ENCODE measurements around the gene FSTL4.

The FSTL4 gene

DNA sequence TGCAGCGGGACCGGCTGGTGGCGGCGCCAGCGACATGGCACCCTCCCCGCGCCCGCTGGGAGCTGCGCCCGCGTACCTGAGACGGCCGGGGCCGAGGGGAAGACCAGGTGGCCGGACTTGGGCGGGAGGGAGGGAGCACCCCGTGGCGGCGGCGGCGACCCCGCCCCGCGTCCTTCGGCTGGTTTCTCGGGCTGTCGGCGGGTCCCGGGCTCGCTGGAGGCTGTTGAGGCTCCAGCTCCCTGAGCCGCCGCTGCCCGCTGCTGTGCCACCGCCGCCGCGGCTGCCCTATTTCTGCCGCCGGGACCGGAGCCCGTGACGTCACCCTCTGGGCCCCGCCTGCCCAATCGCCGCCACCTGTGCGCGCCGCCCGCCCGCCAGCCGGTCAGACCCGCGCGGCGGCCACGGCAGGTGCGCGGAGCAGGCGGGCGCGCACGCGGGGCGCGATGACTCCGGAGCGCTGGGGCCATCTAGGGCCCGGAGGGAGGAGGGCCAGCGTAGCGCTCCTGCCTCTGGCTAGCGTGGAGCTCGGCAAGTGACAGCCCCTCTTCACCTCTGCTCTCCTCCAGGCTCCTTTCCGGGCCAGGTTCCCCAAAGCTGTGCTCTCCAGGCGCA lies at the start of gene FSTL4:
Gene FSTL4, minus strand, starts transcription at position 293 of the 612 bp plus-strand sequence.
- no peak for DNase-seq

GRCh38 chr5:133661389-133661788 lies 49.0 kb upstream of the FSTL4 start:
- DNase-seq = no peak

- no peak for DNase-seq
Observed at GRCh38 chr5:133658327-133658726, 46.0 kb upstream of the FSTL4 start.

DNA sequence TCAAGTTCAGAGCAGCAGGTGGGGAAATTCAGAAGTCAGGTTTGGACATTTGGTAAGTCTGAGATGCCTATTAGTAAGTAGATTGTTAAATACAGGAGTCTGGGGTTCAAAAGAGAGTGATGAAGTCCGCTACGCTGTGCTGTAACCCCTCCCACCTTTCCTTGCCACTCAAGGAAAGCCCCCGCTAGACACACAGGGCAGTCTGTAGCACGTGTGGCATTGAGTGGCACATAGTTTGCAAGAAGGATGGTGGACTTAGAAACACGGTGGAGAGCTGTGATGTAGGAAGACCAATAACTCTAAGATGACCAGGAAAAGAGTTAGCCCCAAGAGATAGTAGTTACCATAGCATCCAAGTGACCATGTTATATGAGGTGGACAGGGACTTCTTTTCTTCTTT lies 44.7 kb upstream of the FSTL4 start:
- DNase-seq = no peak

GRCh38 chr5:133655966-133656365 lies 43.6 kb upstream of the FSTL4 start:
- no peak for DNase-seq

DNA sequence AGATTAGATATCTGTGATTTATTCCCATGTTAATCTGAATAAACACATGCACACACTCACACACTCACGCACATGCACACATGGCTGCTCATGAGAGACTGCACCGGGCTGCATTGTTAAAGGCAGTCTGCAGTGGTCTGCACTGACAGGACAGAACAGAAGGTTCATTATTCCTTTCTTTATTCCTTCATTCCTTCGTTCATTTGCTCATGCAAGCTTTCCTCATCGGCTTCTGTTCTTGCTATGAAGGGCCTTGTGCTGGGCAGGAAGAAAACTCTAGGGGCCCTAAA lies 41.4 kb upstream of the FSTL4 start:
- DNase-seq = no peak

DNA sequence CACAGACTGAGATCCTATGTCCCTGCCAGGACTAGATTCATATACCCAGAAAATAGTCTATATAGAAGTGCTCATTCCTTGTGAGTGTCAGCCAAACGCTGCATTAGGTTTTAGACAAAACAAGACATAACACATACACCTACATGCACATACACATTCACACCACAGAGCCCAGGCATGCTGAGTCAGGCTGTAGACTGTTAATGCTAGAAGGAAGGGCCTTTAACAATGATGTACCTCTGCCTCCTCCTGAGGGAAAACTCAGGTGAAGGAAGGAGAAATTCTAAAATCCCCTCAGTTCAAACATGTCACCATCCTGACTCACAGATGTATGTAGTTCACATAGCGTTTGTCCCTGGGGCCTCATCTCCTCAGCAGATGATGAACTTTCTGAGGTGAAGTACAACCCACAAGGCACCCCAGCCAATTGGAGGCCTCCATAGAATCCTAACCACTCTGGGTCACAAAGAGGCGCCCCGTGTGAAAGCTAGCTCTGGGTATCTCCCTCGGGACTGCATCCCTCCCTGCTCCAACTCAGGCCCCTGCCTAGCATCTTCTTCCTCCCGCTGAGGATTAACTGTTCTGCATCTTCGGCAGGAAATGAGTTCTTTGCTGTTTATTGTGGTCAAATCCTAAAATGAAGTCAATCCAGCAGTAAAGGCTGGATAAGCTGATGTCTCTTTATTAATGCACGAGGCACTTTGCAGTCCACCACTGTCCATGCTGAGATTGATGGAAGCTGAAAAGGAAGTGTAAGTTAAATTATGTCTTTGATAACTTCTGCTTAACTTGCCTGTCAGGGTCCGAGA lies 40.8 kb upstream of the FSTL4 start:
- no peak for DNase-seq

GRCh38 chr5:133644000-133644865 lies 31.9 kb upstream of the FSTL4 start:
- no peak for DNase-seq

DNA sequence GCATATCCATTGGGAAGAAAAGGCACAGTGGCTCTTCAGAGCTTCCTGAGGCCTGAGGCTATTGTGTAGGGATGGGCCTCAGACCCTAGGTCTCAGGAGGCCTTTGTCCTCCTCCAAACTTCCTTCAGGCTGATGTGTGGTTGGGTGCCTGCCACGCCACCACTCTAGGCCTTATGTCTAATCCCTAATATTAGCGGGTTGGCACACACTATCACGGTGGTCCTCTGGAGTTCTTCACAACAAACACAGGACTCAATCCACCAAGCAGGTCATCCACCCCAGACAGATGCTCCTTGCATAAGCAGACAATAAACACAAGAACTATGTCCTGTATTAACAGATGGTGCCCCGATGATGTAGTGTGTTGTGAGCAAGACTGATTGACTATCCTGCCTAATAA lies 31.0 kb upstream of the FSTL4 start:
- no peak for DNase-seq

DNA sequence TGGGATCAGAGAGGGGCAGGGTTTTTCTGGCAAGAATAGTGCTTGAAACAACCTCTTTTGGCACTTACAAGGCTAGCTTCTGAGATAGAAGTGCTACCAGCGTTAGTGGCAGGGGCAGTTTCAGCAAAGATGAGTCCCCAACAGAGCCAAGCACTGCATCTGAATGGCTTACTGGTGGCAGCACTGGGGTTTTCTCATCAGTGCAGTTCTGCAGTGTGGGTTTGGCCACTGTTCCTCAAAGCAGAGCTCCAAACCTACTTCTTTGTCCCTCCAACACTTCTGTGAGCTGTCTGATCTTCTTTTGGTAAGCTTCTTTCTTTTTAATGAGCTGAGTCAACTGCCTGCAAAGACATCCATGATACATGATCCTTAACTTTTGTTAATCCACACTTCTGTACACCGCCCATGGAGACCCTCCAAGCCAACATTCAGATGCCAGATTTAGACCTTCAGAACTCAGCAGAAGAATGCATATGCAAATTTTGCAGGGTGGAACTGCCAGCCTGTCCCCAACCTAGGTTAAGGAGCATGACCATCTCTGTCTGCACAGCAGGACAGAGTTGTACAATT lies 29.9 kb upstream of the FSTL4 start:
- no peak for DNase-seq

GRCh38 chr5:133641683-133642082 lies 29.3 kb upstream of the FSTL4 start:
- no peak for DNase-seq

DNA sequence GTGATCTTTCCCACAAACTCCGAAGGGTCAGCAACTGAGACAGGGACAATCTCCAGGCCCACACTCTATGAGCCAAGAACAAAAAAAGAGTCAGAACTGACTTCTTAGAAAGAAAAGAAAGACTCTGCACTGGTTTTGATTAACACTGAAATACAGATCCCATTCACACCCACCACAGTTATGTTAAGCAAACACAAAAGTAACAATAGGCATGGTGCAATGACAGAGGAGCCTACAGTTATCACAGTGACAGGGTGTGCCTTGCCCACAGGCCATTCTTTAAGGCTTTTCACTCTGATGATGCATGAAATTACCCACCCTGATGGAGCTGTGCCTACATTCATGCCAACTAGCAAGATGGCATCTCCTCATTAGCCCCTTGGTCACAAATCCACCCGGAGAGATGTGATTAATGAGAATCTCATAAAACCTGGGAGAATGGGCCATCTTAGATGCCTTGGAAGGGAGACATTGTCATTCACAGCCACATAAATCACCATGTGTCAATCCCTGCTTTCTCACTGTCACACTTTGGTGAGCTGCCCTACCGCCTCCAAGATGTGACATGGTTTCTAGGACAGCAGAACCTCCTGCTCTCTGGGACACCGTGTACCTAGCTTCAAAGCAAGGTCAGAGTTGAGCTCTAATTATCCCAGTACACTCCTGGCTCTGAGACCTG lies 27.6 kb upstream of the FSTL4 start:
- DNase-seq = no peak

- no peak for DNase-seq
Observed at GRCh38 chr5:133638436-133638835, 26.1 kb upstream of the FSTL4 start.

DNA sequence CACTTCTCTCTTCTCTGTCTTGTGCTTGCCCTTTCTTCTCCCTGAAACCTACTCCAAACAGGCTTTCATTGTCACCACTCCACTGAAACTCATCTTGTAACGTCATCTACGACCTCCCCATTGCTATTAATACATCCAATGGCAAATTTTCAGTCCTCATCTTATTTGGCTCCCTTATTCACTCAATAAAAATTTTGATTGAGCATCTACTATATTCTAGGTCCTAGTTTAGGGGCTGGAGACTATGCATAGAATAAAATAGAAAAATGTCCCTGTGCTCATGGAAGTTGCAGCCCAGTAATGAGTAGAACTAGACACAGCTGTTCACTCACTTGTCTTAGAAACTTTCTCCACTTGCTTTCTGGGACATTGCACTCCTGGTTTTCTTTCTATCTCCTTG lies 24.9 kb upstream of the FSTL4 start:
- no peak for DNase-seq

DNA sequence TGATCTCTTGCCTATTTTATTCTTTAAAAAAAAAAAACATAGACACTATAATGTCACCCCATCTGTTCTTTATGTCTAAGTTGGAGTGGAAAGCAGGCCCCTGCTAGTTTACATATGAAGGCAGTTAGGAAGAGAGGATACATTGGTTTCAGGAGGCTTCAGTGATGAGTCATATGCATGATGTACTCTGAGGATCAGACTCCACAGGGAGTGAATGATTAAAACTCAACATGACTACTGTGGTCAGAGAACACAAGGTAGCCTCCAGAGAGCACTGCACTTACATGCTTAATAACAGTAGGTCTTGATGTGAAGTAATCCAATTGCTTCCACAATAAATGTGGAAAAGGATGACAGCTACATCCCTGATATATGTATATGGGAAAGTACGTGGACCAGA lies 22.7 kb upstream of the FSTL4 start:
- no peak for DNase-seq

DNA sequence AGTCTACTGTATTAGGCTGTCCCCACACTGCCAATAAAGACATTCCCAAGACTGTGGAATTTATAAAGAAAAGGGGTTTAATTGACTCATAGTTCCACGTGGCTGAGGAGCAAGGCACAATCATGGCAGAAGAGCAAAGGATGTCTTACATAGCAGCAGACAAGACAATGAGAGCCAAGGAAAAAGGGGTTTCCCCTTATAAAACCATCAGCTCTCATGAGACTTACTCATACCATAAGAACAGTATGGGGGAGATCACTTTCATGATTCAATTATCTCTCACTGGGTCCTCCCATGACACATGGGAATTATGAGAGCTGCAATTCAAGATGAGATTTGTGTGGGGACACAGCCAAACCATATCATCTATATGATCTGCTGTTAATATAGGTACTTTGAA lies 14.8 kb upstream of the FSTL4 start:
- no peak for DNase-seq

- DNase-seq = no peak
Observed at GRCh38 chr5:133624316-133624715, 12.0 kb upstream of the FSTL4 start.

DNA sequence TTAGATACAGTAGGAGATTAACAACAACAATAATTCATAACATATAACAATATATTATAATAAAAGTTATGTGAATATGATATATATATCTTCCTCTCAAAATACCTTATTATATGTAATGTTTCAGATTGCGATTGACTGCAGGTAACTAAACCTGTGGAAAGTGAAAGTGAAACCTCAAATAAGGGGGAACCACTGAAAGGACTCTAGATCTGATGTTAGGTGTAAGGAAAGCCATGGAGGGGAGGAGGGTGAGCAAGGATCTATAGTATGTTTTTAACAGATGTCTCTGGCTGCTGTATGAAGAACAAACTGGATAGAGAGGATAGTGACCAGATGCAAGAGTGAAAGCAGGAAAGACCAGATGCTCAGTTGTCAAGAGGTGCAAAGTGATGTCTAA lies 5.8 kb upstream of the FSTL4 start:
- no peak for DNase-seq

- no peak for DNase-seq
Observed at GRCh38 chr5:133613743-133614142, 1.4 kb upstream of the FSTL4 start.

GRCh38 chr5:133613184-133613583 lies 843 bp upstream of the FSTL4 start:
- DNase-seq = no peak

DNA sequence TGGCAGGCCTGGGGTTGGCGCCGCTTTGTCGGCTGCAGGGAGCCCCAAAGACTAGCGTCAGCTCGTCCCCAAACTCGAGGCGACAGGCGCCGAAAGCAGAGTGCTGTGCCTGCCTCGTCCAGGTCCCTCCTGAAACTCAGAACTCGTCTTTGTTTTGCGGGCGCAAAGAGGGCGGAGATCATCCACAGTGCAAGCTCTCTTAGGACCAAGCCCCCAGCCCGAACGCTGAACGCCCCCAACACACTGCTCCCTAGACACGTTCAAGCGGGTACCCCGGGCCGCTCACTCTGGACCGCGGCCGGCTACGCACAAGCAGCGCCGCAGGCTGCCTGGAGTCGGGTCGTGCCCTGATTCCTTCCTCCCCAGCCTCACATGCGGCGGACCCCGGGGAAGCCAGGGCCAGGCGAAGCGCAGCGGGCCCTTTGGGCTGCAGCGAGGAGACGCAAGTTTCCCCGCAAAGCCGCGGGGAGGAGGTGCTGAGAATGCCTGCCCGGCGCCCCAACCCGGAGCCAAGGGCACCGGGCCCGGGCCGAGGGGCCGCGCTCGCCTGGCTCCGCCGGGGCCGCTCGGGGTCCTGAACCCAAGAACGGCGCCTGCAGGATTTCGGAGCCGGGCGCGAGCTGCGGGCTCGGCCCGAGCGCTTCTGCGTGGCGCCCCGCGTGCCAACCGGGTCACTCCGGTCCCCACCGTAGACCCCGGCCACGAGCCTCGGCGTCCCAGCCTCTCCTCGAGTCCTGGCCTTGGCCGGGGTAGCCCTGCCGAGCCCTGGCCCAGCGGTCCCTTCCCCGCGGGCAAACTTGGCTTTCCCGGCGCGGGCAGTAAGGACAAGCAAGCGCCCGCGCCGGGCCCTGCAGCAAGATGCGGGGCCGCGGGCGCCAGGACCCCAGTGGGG lies 738 bp downstream of the FSTL4 start:
- no peak for DNase-seq

All from activated CD4-positive, CD25-positive, alpha-beta regulatory T cell (primary cell).